ENCODE data around the gene SEPTIN8. TPM values are rescaled to one million over a fixed set of nuclear protein-coding genes. Genes with fewer than 3 reads are reported as not detected.

SEPTIN8 gene
- total RNA-seq, 2 experiments from 2014 or later, result 35.1 to 35.3 TPM

DNA sequence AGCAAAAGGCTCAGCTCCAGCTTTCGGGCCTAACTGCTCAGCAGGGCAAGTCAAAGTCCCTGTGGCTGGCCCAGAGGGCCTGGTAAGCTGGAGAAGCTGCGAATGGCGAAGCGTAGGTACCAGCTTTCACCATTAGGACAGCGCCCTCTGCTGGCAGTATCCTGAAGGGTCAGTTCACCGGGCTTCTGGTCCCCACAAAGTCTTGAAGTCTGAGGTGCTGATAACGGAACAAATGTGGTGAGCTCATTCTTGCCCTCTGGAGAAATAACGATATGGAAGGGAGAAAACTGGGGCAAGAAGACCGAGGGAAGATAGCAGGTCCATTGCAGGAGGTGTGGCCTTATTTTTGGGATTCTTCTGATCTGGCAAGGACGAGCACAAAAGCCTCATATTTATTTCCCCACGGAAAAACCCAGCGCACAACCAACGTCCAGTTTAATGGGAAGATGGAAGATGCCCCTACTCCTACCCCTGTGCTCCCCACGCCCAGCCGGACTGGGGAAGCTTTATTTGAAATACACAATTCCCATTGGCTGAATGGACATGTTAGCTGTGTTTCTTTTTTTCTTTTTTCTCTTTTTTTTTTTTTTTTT is 43.2 kb upstream of the SEPTIN8 start:
- CTCF ChIA-PET, result interaction anchor here (0.6 to 6.7 kb wide), 80 partner anchors 9 to 457 kb away, joined by 3 to 82 read pairs (median 5); partner anchors contain the start of genes CCNI2, IL4, IRF1 and KIF3A
- Mint-ChIP-seq H3K9me3 (ENCODE audit: insufficient read depth) (no peaks in the 10 kb centered on the region), H3K27ac (no peak overlapping the region), H3K4me1 (ENCODE audit: low read depth) (peaks cover 33% of the 10 kb centered on the region), H3K4me3 (peak overlapping the region; percentile 59), H3K27me3 (ENCODE audit: low read depth) (peaks cover 18% of the 10 kb centered on the region), H3K36me3 (ENCODE audit: low read depth) (no peaks in the 10 kb centered on the region)
- DNase-seq (peak; percentile 95), ATAC-seq (peak; percentile 92)
- POLR2A ChIA-PET, result interaction anchor here (0.7 to 1.2 kb wide), 8 partner anchors 47 to 434 kb away, joined by 3 to 7 read pairs (median 3); partner anchors contain the start of genes CCNI2 and UQCRQ

DNA sequence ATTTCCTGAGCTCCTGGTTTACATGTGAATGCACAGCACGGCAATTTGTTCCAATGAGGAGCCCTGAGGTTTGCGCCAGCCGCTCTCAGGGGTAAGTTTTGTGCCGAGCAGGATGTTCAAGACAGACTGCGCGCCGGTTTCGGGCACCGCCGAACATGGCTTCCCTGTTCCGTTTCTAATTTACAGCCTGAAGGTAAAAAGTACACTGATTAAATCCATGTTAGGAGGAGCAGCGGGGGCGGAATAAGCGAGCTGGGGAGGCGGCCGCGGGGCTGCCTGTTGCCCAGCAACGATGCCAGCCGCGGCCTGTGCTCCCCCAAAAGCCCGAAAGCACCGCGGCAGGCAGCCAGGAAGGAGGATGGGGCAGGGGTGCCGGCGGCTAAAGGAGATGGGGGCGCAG is 42.4 kb upstream of the SEPTIN8 start:
- peak overlapping the region; percentile 28 for H3K27ac Mint-ChIP-seq
- POLR2A ChIA-PET, result interaction anchor here (0.7 to 1.1 kb wide), 4 partner anchors 47 to 290 kb away, joined by 3 read pairs; partner anchors contain the start of gene UQCRQ
- no peaks in the 10 kb centered on the region for H3K36me3 Mint-ChIP-seq (ENCODE audit: low read depth)
- no peak for DNase-seq
- CTCF ChIA-PET, result interaction anchor here (0.5 to 6.7 kb wide), 69 partner anchors 8 to 456 kb away, joined by 3 to 82 read pairs (median 5); partner anchors contain the start of genes CCNI2, IL4, IRF1 and KIF3A
- no peak for ATAC-seq
- peaks cover 29% of the 10 kb centered on the region for H3K4me1 Mint-ChIP-seq (ENCODE audit: low read depth)
- H3K9me3 Mint-ChIP-seq (ENCODE audit: insufficient read depth), result no peaks in the 10 kb centered on the region
- peaks cover 20% of the 10 kb centered on the region for H3K27me3 Mint-ChIP-seq (ENCODE audit: low read depth)
- H3K4me3 Mint-ChIP-seq, result peak overlapping the region; percentile 59

DNA sequence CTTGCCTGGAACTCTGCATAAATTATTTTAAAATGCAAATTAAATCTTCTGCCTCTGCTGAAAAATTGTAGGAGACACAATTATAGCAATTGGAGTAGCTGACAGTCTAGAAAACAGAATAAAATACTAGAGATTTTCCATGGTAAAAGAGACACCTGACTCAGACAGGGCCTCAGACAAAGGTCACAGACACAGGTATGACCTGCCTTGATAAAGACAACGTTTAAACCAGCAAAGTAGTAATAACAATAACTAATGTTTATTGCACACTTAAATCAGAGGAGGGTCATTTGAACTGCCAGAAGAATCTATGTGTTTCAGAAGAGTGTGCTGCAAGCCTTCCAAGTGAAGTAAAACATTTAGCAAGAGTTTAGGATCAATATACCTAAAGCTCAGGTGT is 40.0 kb upstream of the SEPTIN8 start:
- H3K27me3 Mint-ChIP-seq (ENCODE audit: low read depth), result peaks cover 28% of the 10 kb centered on the region
- H3K27ac Mint-ChIP-seq, result no peak overlapping the region
- POLR2A ChIA-PET, result no interaction called here
- H3K4me3 Mint-ChIP-seq, result no peak overlapping the region
- no peaks in the 10 kb centered on the region for H3K36me3 Mint-ChIP-seq (ENCODE audit: low read depth)
- no peaks in the 10 kb centered on the region for H3K9me3 Mint-ChIP-seq (ENCODE audit: insufficient read depth)
- peaks cover 29% of the 10 kb centered on the region for H3K4me1 Mint-ChIP-seq (ENCODE audit: low read depth)
- no peak for ATAC-seq
- no peak for DNase-seq
- CTCF ChIA-PET, result interaction anchor here (0.8 to 6.7 kb wide), 8 partner anchors 8 to 431 kb away, joined by 3 to 62 read pairs (median 8); partner anchors contain the start of genes CCNI2 and SHROOM1

DNA sequence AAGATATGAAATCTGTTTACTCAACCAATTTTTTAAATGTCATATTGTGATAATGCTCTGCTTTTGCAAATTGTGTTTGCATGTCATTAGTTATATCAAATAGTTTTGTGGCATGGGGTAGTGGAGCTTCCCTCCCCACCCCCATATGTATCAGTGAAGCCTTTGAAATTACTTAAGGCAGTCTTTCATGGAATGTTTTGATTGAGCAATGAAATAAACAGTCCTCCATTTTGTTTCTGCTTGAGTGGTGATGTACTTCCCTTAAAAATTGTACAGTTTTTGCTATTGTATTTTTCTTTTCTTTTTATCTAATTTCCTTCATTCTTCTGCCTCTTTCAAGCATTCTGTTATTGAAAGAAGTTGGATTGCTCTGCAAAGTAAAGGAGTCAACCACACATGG is 39.5 kb upstream of the SEPTIN8 start:
- H3K27me3 Mint-ChIP-seq (ENCODE audit: low read depth), result peaks cover 31% of the 10 kb centered on the region
- H3K4me1 Mint-ChIP-seq (ENCODE audit: low read depth), result peaks cover 29% of the 10 kb centered on the region
- H3K4me3 Mint-ChIP-seq, result no peak overlapping the region
- no peaks in the 10 kb centered on the region for H3K9me3 Mint-ChIP-seq (ENCODE audit: insufficient read depth)
- ChIA-PET CTCF (interaction anchor here (0.8 to 2.8 kb wide), 4 partner anchors 36 to 430 kb away, joined by 3 to 11 read pairs (median 4); partner anchors contain the start of gene CCNI2), POLR2A (no interaction called here)
- ATAC-seq, result no peak
- H3K27ac Mint-ChIP-seq, result no peak overlapping the region
- DNase-seq, result no peak
- no peaks in the 10 kb centered on the region for H3K36me3 Mint-ChIP-seq (ENCODE audit: low read depth)

- H3K27ac Mint-ChIP-seq, result no peak overlapping the region
Observed at GRCh38 chr5:132816083-132816482, 39.0 kb upstream of the SEPTIN8 start.

GRCh38 chr5:132815454-132815853 is 38.4 kb upstream of the SEPTIN8 start:
- no peaks in the 10 kb centered on the region for H3K9me3 Mint-ChIP-seq (ENCODE audit: insufficient read depth)
- no peak overlapping the region for H3K27ac Mint-ChIP-seq
- DNase-seq (no peak), ATAC-seq (no peak)
- H3K4me3 Mint-ChIP-seq, result peak overlapping the region; percentile 54
- H3K36me3 Mint-ChIP-seq (ENCODE audit: low read depth), result no peaks in the 10 kb centered on the region
- H3K4me1 Mint-ChIP-seq (ENCODE audit: low read depth), result peaks cover 29% of the 10 kb centered on the region
- ChIA-PET POLR2A (no interaction called here), CTCF (interaction anchor here (1.0 to 1.3 kb wide), 3 partner anchors 13 to 58 kb away, joined by 3 to 6 read pairs (median 4); no protein-coding TSS in a partner anchor)
- peaks cover 42% of the 10 kb centered on the region for H3K27me3 Mint-ChIP-seq (ENCODE audit: low read depth)

More at GRCh38 chr5:132816083-132816482, 39.0 kb upstream of the SEPTIN8 start:
- Mint-ChIP-seq H3K4me1 (ENCODE audit: low read depth) (peaks cover 29% of the 10 kb centered on the region), H3K9me3 (ENCODE audit: insufficient read depth) (no peaks in the 10 kb centered on the region), H3K36me3 (ENCODE audit: low read depth) (no peaks in the 10 kb centered on the region), H3K4me3 (no peak overlapping the region), H3K27me3 (ENCODE audit: low read depth) (peaks cover 35% of the 10 kb centered on the region)
- ATAC-seq (no peak), DNase-seq (no peak)
- CTCF ChIA-PET, result interaction anchor here (2.8 kb wide), 1 partner anchor 430 kb away, joined by 11 read pairs; no protein-coding TSS in a partner anchor
- POLR2A ChIA-PET, result no interaction called here

DNA sequence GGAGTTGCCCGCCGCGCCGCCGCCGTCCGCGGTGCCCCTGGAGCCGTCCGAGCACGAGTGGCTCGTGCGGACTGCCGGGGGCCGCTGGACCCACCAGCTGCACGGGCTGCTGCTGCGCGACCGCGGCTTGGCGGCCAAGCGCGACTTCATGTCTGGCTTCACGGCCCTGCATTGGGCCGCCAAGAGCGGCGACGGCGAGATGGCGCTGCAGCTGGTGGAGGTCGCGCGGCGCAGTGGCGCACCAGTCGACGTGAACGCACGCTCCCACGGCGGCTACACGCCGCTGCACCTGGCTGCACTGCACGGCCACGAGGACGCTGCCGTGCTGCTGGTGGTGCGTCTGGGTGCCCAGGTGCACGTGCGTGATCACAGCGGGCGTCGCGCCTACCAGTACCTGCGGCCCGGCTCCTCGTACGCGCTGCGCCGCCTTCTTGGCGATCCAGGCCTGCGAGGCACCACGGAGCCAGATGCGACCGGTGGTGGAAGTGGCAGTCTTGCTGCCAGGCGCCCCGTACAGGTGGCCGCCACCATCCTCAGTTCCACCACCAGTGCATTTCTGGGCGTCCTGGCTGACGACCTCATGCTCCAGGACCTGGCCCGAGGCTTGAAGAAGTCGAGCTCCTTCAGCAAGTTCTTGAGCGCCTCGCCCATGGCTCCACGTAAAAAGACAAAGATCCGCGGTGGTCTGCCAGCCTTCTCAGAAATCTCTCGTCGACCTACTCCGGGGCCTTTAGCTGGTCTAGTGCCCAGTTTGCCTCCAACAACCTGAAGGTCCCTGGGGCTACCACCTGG is 37.7 kb upstream of the SEPTIN8 start:
- CTCF ChIA-PET, result interaction anchor here (1.0 to 1.3 kb wide), 3 partner anchors 13 to 57 kb away, joined by 3 to 6 read pairs (median 4); no protein-coding TSS in a partner anchor
- POLR2A ChIA-PET, result interaction anchor here (0.9 kb wide), 1 partner anchor 13 kb away, joined by 4 read pairs; no protein-coding TSS in a partner anchor
- Mint-ChIP-seq H3K9me3 (ENCODE audit: insufficient read depth) (no peaks in the 10 kb centered on the region), H3K27ac (no peak overlapping the region), H3K4me3 (peak overlapping the region; percentile 54), H3K36me3 (ENCODE audit: low read depth) (no peaks in the 10 kb centered on the region), H3K4me1 (ENCODE audit: low read depth) (peaks cover 21% of the 10 kb centered on the region), H3K27me3 (ENCODE audit: low read depth) (peaks cover 47% of the 10 kb centered on the region)
- DNase-seq (no peak), ATAC-seq (no peak)

DNA sequence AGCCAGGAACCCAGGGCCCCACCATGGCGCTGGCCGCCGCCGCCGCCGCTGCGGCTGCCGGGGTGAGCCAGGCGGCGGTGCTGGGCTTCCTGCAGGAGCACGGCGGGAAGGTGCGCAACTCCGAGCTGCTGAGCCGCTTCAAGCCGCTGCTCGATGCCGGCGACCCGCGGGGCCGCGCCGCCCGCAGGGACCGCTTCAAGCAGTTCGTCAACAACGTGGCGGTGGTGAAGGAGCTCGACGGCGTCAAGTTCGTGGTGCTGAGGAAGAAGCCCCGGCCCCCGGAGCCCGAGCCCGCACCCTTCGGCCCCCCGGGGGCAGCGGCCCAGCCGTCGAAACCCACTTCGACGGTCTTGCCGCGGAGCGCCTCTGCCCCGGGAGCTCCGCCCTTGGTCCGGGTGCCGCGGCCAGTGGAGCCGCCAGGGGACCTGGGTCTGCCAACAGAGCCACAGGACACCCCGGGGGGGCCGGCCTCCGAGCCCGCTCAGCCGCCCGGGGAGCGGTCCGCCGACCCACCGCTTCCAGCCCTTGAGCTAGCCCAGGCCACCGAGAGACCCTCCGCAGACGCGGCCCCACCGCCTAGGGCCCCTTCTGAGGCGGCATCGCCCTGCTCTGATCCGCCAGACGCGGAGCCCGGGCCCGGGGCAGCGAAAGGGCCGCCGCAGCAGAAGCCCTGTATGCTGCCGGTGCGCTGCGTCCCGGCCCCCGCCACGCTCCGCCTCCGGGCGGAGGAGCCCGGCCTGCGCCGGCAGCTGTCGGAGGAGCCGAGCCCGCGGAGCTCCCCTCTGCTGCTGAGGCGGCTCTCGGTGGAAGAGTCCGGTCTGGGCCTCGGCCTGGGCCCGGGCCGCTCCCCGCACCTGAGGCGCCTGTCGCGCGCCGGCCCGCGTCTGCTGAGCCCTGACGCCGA is 36.8 kb upstream of the SEPTIN8 start:
- Mint-ChIP-seq H3K36me3 (ENCODE audit: low read depth) (no peaks in the 10 kb centered on the region), H3K9me3 (ENCODE audit: insufficient read depth) (no peaks in the 10 kb centered on the region), H3K27ac (no peak overlapping the region), H3K4me1 (ENCODE audit: low read depth) (peaks cover 13% of the 10 kb centered on the region), H3K4me3 (no peak overlapping the region), H3K27me3 (ENCODE audit: low read depth) (peaks cover 48% of the 10 kb centered on the region)
- CTCF ChIA-PET, result interaction anchor here (1.0 to 1.1 kb wide), 3 partner anchors 11 to 312 kb away, joined by 3 to 6 read pairs (median 5); no protein-coding TSS in a partner anchor
- ATAC-seq (peak; percentile 69), DNase-seq (no peak)
- POLR2A ChIA-PET, result interaction anchor here (0.9 to 1.0 kb wide), 2 partner anchors 13 to 222 kb away, joined by 3 to 4 read pairs; no protein-coding TSS in a partner anchor

- ATAC-seq (peak; percentile 45), DNase-seq (no peak)
- no peak within 1 kb of the TSS for H3K27ac Mint-ChIP-seq
- H3K9me3 Mint-ChIP-seq (ENCODE audit: insufficient read depth), result no peaks in the 10 kb centered on the region
- peak within 1 kb of the TSS; percentile 64 for H3K4me3 Mint-ChIP-seq
- ChIA-PET CTCF (interaction anchor here (1.0 to 1.1 kb wide), 3 partner anchors 12 to 311 kb away, joined by 3 to 6 read pairs (median 5); no protein-coding TSS in a partner anchor), POLR2A (interaction anchor here (1.0 kb wide), 1 partner anchor 222 kb away, joined by 3 read pairs; no protein-coding TSS in a partner anchor)
- no peaks in the 10 kb centered on the region for H3K36me3 Mint-ChIP-seq (ENCODE audit: low read depth)
- peaks cover 48% of the 10 kb centered on the region for H3K27me3 Mint-ChIP-seq (ENCODE audit: low read depth)
- peaks cover 13% of the 10 kb centered on the region for H3K4me1 Mint-ChIP-seq (ENCODE audit: low read depth)
Observed at GRCh38 chr5:132812781-132813598, 36.0 kb upstream of the SEPTIN8 start, which contains the start of gene SOWAHA. TSS of gene SOWAHA (plus strand) at chr5:132813302. CDS start at chr5:132813622, 320 bp downstream.

- Mint-ChIP-seq H3K27me3 (ENCODE audit: low read depth) (peaks cover 51% of the 10 kb centered on the region), H3K27ac (no peak overlapping the region), H3K36me3 (ENCODE audit: low read depth) (no peaks in the 10 kb centered on the region), H3K4me1 (ENCODE audit: low read depth) (peaks cover 13% of the 10 kb centered on the region), H3K4me3 (peak overlapping the region; percentile 64), H3K9me3 (ENCODE audit: insufficient read depth) (no peaks in the 10 kb centered on the region)
- POLR2A ChIA-PET, result no interaction called here
- ATAC-seq (no peak), DNase-seq (no peak)
- CTCF ChIA-PET, result interaction anchor here (1.1 to 2.4 kb wide), 4 partner anchors 8 to 59 kb away, joined by 3 to 12 read pairs (median 4); no protein-coding TSS in a partner anchor
Observed at GRCh38 chr5:132812123-132812765, 35.2 kb upstream of the SEPTIN8 start.
